Brain microvascular endothelial cell (primary cell): Measurements from ENCODE around the gene AZGP1.

Experiments
- DNase-seq: peaks from one replicate; pipeline ENCODE4 v3.0.0-alpha.2; 2020
- H3K27ac ChIP-seq: fragments of 250-450 bp; sonication (Bioruptor Pico); 2 replicates; pipeline ENCODE4 v1.5.1; 2020; ENCODE audit warnings: mild to moderate bottlenecking, moderate library complexity
- H3K27me3 ChIP-seq: fragments of 250-450 bp; sonication (Bioruptor Pico); replicated peaks from 2 replicates; pipeline ENCODE4 v1.5.1; 2020; ENCODE audit warnings: mild to moderate bottlenecking
- H3K36me3 ChIP-seq: fragments of 250-450 bp; sonication (Bioruptor Pico); replicated peaks from 2 replicates; pipeline ENCODE4 v1.5.1; 2020; ENCODE audit warnings: mild to moderate bottlenecking
- H3K4me3 ChIP-seq: 2 replicates; pipeline ENCODE4 v1.5.1; 2011; ENCODE audit warnings: low read depth, mild to moderate bottlenecking, control low read depth, low read length, moderate library complexity
- in situ Hi-C: cut with HindIII; loops from 2 replicates; pipeline ENCODE4 v1.10.0; 2017; ENCODE audit warnings: low sequenced_read_pairs, low pct_ligation_motif_present
- TF ChIP-seq, protein P1 (sequence below): IDR thresholded peaks from 2 replicates; pipeline ENCODE4 v1.5.1; 2011; ENCODE audit warnings: low read depth, mild to moderate bottlenecking, moderate library complexity, low read length, control low read depth, inconsistent platforms; ENCODE audit errors: missing control alignments

Gene AZGP1

DNA sequence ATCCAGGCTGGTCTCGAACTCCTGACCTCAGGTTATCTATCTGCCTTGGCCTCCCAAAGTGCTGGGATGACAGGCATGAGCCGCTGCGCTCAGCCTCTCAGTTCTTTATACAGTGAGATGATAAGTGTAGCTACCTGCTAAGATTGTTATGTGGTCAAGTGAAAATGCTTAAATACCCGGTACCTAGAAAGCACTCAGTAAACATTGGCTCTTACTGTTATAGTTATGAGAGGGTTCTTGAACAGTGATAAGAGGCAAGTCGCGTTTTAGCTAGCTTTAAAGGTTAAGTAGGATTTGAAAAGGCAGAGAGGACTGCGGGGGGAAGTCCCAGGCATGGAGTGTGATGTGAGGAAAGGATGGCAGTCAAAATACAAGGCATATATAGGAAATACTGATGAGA lies 44.1 kb upstream of the AZGP1 start:
- H3K27ac ChIP-seq = no peak overlapping the region
- H3K36me3 ChIP-seq = peaks cover 21% of the 10 kb centered on the region
- no peak overlapping the region for H3K4me3 ChIP-seq
- DNase-seq = no peak
- no peaks in the 10 kb centered on the region for H3K27me3 ChIP-seq
- TF ChIP-seq, protein P1, sequence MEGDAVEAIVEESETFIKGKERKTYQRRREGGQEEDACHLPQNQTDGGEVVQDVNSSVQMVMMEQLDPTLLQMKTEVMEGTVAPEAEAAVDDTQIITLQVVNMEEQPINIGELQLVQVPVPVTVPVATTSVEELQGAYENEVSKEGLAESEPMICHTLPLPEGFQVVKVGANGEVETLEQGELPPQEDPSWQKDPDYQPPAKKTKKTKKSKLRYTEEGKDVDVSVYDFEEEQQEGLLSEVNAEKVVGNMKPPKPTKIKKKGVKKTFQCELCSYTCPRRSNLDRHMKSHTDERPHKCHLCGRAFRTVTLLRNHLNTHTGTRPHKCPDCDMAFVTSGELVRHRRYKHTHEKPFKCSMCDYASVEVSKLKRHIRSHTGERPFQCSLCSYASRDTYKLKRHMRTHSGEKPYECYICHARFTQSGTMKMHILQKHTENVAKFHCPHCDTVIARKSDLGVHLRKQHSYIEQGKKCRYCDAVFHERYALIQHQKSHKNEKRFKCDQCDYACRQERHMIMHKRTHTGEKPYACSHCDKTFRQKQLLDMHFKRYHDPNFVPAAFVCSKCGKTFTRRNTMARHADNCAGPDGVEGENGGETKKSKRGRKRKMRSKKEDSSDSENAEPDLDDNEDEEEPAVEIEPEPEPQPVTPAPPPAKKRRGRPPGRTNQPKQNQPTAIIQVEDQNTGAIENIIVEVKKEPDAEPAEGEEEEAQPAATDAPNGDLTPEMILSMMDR = no peak
- in situ Hi-C loops = no loop called here

DNA sequence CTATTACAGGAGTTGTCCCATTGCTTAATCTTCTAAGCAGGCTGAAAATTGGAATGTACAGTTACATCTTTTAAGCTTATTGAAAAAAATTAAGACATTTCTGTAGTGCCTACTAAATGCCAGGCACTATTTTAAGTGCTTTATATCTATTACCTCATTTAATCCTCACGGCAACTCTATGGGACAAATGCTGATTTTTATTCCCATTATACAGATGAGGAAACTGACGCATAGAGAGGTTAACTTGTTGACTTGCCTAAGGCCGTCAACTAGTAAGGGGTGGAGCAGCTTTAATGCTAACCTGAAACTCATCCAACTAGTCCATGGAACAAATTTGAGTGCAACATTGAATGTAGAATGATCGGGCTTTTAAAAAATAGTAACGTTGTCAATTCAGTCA lies 42.0 kb upstream of the AZGP1 start:
- Histone ChIP-seq H3K4me3 (no peak overlapping the region), H3K36me3 (peaks cover 7% of the 10 kb centered on the region), H3K27ac (no peak overlapping the region), H3K27me3 (no peaks in the 10 kb centered on the region)
- TF ChIP-seq, protein P1 = no peak
- in situ Hi-C loops = no loop called here
- DNase-seq = no peak

- Histone ChIP-seq H3K36me3 (peaks cover 7% of the 10 kb centered on the region), H3K4me3 (no peak overlapping the region), H3K27me3 (no peaks in the 10 kb centered on the region), H3K27ac (no peak overlapping the region)
- in situ Hi-C loops = no loop called here
- TF ChIP-seq, protein P1 = no peak
- no peak for DNase-seq
Measured at GRCh38 chr7:100017300-100017699, 41.5 kb upstream of the AZGP1 start.

- in situ Hi-C loops = no loop called here
- H3K4me3 ChIP-seq = peak overlapping the region; percentile 91
Measured at GRCh38 chr7:100016215-100016901, 40.5 kb upstream of the AZGP1 start.

GRCh38 chr7:100015232-100016214 lies 39.7 kb upstream of the AZGP1 start, which contains the start of gene ZKSCAN1:
Gene ZKSCAN1, plus strand, starts transcription at chr7:100015596. Its CDS starts 7,911 bp downstream, at chr7:100023507.
- DNase-seq = peak; percentile 78
- peaks cover 7% of the 10 kb centered on the region for H3K36me3 ChIP-seq
- peak within 1 kb of the TSS; percentile 93 for H3K27ac ChIP-seq
- no peaks in the 10 kb centered on the region for H3K27me3 ChIP-seq
- TF ChIP-seq, protein P1 = no peak
- peak within 1 kb of the TSS; percentile 91 for H3K4me3 ChIP-seq
- in situ Hi-C loops = no loop called here

More at GRCh38 chr7:100016215-100016901, 40.5 kb upstream of the AZGP1 start:
- DNase-seq = peak; percentile 9
- peaks cover 7% of the 10 kb centered on the region for H3K36me3 ChIP-seq
- no peaks in the 10 kb centered on the region for H3K27me3 ChIP-seq
- peak overlapping the region; percentile 93 for H3K27ac ChIP-seq
- TF ChIP-seq, protein P1 = peak; percentile 15
